Stimulated activated CD4-positive, alpha-beta T cell treated with anti-CD3 and anti-CD28 coated beads, TNF-alpha, amount 100 ng/mL, for 48 hours (primary cell): Measurements from ENCODE around the gene QRICH1.
"Not testable (repeated sequence)": the region's sequence is repeated elsewhere in the genome, so short reads cannot be mapped to it uniquely, and the experiment has no call there.

ENCODE experiments used
- DNase-seq, 3 donors: peaks; one replicate each; pipeline ENCODE4 v3.0.0-alpha.2; 2020; ENCODE audit warnings: low read depth in 3 of 3

QRICH1 gene

DNA sequence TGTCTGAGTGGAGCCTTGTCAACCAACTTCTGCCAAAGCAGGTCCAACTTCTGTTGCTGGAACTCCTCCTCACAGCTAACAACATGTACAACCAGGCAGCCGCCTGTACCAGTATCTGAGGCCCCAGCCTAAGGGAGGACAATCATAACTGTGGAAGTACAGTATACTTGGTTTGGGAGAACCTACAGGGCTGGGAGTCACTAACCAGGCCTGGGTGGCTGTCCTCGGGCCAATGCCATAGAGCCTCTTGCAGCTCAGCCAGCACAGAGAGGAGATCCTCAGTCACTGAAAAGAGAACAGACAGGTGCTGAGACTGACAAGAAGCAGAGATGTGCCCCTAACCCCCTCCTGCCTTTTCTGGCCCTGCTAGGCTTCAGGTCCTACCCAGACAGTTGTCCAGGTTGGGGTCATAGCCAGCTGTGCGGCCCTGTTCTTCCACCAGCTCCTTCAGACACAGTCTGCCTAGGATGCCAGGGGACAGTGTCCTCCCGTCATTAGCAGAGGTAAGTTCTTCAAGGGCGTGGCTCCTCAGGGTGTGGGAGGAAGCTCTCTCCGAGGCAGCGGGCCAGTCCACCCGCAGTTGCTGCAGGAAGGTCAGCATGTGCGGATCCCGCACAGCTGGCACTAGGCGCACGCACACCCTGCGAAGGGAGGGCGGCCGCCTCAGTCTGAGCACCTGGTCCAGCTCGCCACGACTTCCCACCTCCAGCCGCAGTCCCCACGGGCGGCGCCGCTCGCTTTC is 76.5 kb downstream of the QRICH1 start:
- no peak for DNase-seq

DNA sequence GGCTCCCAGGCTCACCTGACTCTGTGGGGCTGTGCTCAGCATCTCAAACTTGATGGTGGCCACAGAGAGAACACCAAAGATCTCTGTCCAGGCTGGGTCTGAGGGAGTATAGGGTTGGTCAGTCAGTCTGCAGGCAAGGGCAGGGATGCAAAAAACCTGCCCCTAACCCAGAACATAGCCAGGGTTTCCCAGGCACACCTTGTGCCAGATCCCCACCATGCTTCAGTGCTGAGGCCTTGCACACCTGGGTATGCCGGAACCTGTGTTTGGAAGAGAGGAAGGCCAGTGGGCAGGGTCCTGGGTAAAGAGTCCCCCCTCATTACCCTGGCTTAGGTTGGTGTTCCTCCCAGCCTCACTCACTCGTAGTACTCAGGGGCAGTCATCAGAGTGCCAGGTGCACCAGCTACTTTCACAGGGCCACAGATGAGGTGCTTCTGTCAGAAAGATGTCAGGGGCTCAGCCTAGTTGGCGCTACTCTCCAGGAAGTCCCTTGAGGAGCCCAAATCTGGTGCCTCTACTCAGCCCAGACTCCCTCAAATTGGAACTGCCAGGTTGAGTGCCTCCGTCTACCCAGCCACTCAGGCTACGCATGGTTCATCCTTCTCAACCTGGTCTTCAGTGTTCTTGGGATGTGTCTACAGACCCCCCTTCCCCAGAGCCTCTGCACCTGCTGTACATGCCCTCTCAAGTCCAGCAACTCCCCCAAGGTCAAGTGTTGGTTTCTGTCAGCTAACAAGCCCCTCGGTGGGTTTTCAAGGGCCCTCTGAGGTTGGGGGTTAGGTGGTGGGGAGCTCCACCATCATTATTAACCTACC is 77.2 kb downstream of the QRICH1 start:
- DNase-seq, result no peak

GRCh38 chr3:49015765-49016164 is 78.1 kb downstream of the QRICH1 start:
- no peak for DNase-seq

GRCh38 chr3:49015072-49015471 is 78.8 kb downstream of the QRICH1 start:
- DNase-seq, result no peak

DNA sequence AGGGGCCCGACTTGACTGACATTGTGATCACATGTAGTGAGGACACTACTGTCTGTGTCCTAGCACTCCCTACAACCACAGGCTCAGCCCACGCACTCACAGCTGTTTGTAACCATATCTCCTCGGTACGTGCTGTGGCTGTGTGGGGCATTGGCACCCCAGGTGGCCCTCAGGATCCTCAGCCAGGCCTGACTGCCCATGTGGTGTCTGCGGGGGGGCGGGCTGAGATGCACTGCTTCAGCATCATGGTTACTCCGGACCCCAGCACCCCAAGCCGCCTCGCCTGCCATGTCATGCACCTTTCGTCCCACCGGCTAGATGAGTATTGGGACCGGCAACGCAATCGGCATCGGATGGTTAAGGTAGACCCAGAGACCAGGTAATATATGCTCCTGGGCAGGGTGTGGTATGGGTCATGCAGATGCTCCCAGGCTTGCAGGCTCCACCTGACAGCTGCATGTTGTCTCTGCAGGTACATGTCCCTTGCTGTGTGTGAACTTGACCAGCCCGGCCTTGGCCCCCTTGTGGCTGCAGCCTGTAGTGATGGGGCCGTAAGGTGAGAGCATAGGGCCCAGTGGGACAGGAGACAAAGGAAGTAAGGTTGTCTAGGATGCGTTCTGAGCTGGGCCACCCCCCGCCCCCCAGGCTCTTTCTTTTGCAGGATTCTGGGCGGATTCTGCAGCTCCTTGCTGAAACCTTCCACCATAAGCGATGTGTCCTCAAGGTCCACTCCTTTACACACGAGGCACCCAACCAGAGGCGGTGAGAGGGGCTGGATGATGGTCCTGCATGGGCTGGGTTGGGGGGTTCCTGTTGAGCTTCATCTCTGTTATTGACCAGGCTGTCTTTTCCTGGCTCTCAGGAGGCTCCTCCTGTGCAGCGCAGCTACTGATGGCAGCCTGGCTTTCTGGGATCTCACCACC is 79.9 kb downstream of the QRICH1 start:
- DNase-seq, result no peak

GRCh38 chr3:49013113-49013737 is 80.6 kb downstream of the QRICH1 start:
- no peak for DNase-seq

DNA sequence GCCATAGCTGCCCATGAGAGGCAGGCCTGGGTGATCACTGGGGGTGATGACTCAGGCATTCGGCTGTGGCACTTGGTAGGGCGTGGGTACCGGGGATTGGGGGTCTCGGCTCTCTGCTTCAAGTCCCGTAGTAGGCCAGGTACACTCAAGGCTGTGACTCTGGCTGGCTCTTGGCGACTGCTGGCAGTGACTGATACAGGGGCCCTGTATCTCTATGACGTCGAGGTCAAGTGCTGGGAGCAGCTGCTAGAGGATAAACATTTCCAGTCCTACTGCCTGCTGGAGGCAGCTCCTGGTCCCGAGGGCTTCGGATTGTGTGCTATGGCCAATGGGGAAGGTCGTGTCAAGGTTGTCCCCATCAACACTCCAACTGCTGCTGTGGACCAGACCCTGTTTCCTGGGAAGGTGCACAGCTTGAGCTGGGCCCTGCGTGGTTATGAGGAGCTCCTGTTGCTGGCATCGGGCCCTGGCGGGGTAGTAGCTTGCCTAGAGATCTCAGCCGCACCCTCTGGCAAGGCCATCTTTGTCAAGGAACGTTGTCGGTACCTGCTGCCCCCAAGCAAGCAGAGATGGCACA is 81.3 kb downstream of the QRICH1 start:
- no peak for DNase-seq

DNA sequence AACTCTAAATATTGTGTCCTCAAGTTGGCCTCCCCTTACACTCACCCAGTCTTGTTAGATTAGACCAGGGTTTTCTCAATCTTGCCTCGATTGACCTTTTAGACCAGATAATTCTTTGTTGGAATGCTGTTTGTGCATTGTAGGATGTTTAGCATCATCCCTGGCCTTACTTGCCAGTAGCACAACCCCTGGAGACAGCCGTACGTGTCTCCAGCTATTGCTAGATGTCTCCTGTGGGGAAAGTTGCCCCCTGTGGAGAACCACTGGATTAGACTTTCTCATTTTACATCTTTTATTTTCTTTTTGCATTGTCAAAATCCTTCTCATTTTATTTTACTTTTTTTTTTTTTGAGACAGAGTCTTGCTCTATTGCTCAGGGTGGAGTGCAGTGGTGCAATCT is 84.5 kb downstream of the QRICH1 start:
- no peak for DNase-seq

- DNase-seq, result not testable (repeated sequence)
Observed at GRCh38 chr3:49008627-49009026, 85.2 kb downstream of the QRICH1 start.

DNA sequence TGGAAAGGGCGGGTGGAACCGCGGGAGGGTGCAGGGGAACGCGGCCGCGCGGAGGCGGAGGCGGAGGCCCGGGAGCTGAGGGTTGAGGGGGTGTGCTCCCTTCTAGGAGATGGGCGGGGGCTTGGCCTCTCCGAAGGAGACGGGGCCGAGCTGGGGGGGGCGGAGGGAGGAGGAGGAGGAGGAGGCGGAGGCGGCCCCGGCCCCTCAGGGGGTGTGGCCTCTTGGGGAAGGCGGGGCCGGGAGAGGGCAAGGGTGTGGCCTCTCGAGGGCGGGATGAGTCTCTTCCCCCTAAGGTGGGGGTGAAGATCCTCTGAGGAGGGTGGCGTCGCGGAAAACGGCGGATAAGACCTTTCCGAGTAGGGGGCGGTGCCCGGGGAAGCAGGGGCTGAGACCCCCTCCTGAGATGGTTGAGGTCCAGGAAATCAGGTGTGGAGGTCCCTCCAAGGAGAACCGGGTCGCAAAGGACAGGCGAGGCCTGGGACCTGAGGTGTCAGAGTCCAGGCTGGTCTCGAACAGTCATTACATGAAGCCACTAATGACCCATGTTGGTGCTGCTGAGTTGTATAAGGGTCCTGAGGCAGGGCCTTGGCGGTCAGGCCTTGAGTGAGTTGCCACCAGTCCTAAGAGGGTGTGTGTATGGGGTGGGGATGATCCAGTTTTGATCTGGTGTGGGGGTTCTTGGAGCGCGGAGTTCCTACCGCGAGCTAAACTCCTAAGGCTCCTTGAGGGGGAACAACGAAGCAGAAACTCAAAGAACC is 85.9 kb downstream of the QRICH1 start:
- peak; percentile 72 to 89 (median 80) for DNase-seq

DNA sequence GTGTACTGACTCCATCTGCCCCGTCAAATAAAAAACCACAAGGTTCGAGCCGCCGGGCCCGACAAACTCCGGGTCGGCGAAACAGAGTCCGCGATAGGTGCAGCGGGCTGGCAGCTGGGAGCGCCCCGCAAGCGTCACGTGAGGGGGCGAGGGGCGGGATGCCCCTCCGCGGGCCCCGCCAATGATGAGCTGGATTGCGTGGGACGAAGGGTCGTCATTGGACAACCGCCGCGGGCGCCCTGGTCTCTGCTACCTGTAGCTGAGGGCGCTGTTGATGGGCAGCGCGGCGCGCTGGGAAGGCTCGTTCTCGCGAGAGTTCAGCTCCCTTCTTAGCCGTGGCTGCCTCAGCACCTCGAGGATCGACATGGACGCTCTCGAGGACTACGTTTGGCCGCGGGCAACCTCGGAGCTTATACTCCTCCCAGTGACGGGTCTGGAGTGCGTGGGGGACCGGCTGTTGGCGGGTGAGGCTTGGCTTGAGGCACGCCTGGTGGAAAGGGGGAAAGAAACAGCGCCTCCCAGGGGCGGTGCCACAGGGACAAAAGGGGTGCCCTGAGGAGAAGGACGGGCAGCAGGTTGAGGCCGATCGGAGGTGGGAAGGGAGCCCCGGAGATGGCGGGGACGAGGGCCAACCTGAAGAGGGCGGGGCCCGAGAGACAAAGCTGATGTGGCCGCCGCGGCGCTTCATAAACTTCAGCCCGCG is 86.7 kb downstream of the QRICH1 start, which contains the start of gene WDR6:
Gene WDR6, plus strand, starts transcription at position 324 of the 703 bp plus-strand sequence. Its CDS starts 41 bp downstream, at position 365.
- peak; percentile 97 to 98 (median 98) for DNase-seq

DNA sequence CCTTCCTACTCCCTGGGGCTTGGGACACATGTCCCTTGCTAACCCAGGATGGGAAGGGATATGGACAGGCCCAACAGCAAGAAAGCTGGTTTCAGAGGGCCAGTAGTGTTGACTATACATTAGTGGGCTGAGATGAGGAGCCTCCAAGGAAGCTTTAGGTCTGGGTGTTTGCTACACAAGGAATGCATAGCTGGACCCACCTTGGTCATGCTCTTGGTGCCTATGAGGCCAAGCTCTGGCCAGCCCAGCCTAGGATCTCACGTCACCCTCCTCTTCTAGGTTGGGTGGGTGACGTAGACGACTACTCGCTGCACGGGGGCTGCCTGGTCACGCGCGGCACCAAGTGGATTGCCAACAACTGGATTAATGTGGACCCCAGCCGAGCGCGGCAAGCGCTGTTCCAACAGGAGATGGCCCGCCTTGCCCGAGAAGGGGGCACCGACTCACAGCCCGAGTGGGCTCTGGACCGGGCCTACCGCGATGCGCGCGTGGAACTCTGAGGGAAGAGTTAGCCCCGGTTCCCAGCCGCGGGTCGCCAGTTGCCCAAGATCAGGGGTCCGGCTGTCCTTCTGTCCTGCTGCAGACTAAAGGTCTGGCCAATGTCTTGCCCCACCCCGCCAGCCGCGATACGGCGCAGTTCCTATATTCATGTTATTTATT is 87.3 kb downstream of the QRICH1 start:
- no peak for DNase-seq

DNA sequence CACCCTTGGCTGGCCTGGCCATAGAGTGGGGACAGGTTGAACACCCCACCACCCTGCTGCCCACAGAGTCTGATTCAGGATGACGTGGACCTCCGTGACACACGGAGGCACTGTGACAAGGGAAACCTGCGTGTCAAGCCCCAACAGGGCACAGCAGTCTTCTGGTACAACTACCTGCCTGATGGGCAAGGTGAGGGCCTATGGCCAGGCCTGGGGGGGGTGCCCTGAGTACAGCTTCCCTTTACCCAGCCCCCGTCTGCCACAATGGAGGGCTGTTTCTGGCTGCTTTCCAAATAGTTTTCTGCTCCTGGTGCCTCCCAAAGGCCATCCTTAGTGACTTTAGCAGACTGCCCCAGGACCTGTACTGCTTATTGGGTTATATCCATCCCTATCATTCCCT is 87.9 kb downstream of the QRICH1 start:
- no peak for DNase-seq

- no peak for DNase-seq
Observed at GRCh38 chr3:49005303-49005680, 88.6 kb downstream of the QRICH1 start.

DNA sequence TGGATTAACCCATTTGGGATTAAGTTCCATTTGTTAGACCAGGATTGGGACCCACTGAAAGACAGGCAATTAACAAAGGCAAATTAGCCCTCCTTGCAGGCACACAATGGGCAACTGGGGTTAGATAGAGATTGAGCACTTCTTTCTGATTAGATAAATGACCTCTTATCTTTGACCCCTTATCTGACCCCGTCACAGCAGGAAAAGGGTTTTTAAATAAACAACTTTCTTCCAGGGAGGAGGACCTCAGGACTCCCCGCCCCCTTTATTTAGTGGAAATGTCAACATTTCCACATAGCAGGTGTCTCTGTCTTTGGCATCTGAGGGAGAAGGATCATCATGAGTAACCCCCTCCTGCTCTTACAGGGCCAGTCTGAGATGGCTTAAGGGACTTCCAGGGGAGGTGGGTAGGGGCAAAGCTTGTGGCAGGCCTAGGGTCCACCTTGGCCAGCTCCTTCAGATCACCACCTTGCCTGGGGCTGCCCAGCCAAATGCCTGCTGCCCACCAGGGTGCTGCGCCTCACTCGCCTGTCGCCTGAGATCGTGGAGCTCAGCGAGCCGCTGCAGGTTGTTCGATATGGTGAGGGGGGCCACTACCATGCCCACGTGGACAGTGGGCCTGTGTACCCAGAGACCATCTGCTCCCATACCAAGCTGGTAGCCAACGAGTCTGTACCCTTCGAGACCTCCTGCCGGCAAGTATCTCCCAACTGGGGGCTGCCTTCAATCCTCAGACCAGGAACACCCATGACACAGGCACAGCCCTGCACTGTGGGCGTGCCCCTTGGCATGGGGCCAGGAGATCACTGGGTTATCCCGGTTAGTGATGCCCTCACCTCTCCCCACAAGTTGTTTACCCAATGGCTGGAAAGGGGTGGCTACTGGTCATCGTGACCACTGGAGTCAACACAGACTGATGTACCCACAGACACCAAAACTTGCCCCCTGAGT is 89.2 kb downstream of the QRICH1 start:
- no peak for DNase-seq

DNA sequence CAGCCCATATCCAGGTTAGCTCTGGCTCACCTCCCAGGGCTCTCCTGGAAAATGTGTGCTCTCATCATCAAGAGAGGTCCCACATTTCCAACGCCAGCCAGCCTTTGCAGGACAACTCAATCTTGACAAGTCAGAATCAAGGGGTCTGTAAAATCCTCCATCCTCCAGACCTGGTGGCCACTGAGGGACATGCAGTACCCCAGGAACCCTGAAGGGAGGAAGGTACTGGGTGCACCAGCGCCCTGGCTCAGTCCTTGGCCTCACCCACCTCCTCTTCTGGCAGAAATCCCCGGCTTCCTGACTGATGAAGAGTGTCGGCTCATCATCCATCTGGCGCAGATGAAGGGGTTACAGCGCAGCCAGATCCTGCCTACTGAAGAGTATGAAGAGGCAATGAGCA is 92.7 kb downstream of the QRICH1 start:
- no peak for DNase-seq

GRCh38 chr3:48999085-48999858 is 94.6 kb downstream of the QRICH1 start:
- DNase-seq, result no peak
